GM12878 (cell line): ENCODE results near the gene CFAP57. TPM values are rescaled to one million over a fixed set of nuclear protein-coding genes. Genes with fewer than 3 reads are reported as not detected.

Experiments
- ATAC-seq: fragments of 200-7000 bp; cut with Tn5 transposase; 3 replicates; pipeline ENCODE4 v1.9.1; 2020; ENCODE audit warnings: mild to moderate bottlenecking, moderate library complexity
- BruUV-seq: library from RNA; stranded (reverse); fragments of 400-500 nt; replicated peaks from 2 replicates; lab custom pipeline; 2021; lab: Mats Ljungman, UMichigan
- CTCF ChIA-PET: fragments of 300-600 bp; sonication (Branson Sonifier 250); formaldehyde crosslinking; extraction: SDS; loops from one replicate; lab custom pipeline; 2021; ENCODE audit warnings: inconsistent platforms; lab: Yijun Ruan, JAX
- POLR2A ChIA-PET: fragments of 350-600 bp; formaldehyde crosslinking; extraction: SDS; loops from one replicate; lab custom pipeline; 2021; ENCODE audit warnings: inconsistent platforms; lab: Charles Lee
- RAD21 ChIA-PET: fragments of 300-600 bp; sonication (Branson Sonifier 250); formaldehyde crosslinking; loops from one replicate; lab custom pipeline; 2023; ENCODE audit warnings: antibody characterized with exemption; ENCODE audit not compliant: unreplicated experiment; lab: Charles Lee
- SMC1A ChIA-PET: fragments of 300-600 bp; sonication (Branson Sonifier 250); formaldehyde crosslinking; loops from one replicate; lab custom pipeline; 2023; ENCODE audit not compliant: unreplicated experiment, uncharacterized antibody; lab: Charles Lee
- DNase-seq: peaks from one replicate; pipeline ENCODE4 v3.0.0-alpha.2; 2011; ENCODE audit warnings: low read depth, low spot score
- FAIRE-seq: peaks from 3 replicates; lab custom pipeline; 2011; peaks lifted over from hg19 to GRCh38; lab: Jason Lieb, UNC
- H2AFZ ChIP-seq: 2 replicates; pipeline ENCODE4 v1.6.0; 2011; ENCODE audit warnings: low read depth, low read length, control low read depth; ENCODE audit not compliant: control insufficient read depth
- H3K27ac ChIP-seq: 2 replicates; pipeline ENCODE4 v1.5.1; 2011; ENCODE audit warnings: control low read depth; ENCODE audit not compliant: control insufficient read depth, insufficient read depth
- H3K27me3 ChIP-seq, 2 experiments: replicated peaks in 1 of 2; 2 replicates each; pipeline versions ENCODE4 v1.6.0 to v1.6.1; 2011; ENCODE audit warnings: low read length in 1 of 2; ENCODE audit not compliant: control insufficient read depth in 2 of 2, insufficient read depth in 2 of 2
- H3K36me3 ChIP-seq, 2 experiments: 2 replicates each; pipeline ENCODE4 v1.5.1; 2011; ENCODE audit warnings: low read length in 1 of 2; ENCODE audit not compliant: control insufficient read depth in 2 of 2, insufficient read depth in 2 of 2
- H3K4me1 ChIP-seq: 2 replicates; pipeline ENCODE4 v1.6.1; 2011; ENCODE audit warnings: mild to moderate bottlenecking, low read length, moderate library complexity, mixed read lengths; ENCODE audit not compliant: control insufficient read depth, insufficient read depth
- H3K4me2 ChIP-seq: 2 replicates; pipeline ENCODE4 v1.6.0; 2011; ENCODE audit warnings: control low read depth; ENCODE audit not compliant: control insufficient read depth, insufficient read depth
- H3K4me3 ChIP-seq: fragments of 200-600 bp; sonication (generic); 2 replicates; pipeline ENCODE4 v1.5.1; 2016
- H3K79me2 ChIP-seq: 2 replicates; pipeline ENCODE4 v1.6.0; 2011; ENCODE audit warnings: low read length; ENCODE audit not compliant: control insufficient read depth, insufficient read depth
- H3K9ac ChIP-seq: 2 replicates; pipeline ENCODE4 v1.8.0; 2011; ENCODE audit warnings: low read length, control low read depth, mixed read lengths; ENCODE audit not compliant: control insufficient read depth, insufficient read depth
- H3K9me3 ChIP-seq: replicated peaks from 3 replicates; pipeline ENCODE4 v1.5.1; 2011; ENCODE audit warnings: mild to moderate bottlenecking, low read length; ENCODE audit not compliant: control insufficient read depth, insufficient read depth
- H4K20me1 ChIP-seq: 2 replicates; pipeline ENCODE4 v1.6.0; 2011; ENCODE audit not compliant: control insufficient read depth, insufficient read depth
- CBFB ChIP-seq: IDR thresholded peaks from 2 replicates; pipeline ENCODE4 v1.6.1; 2016; ENCODE audit warnings: antibody characterized with exemption, low read depth
- EED ChIP-seq: sonication (generic); IDR thresholded peaks from 2 replicates; pipeline ENCODE4 v1.6.1; 2016; ENCODE audit warnings: antibody characterized with exemption, low read depth
- GATAD2B ChIP-seq: fragments of 450-650 bp; conservative IDR thresholded peaks from 2 replicates; pipeline ENCODE4 v1.6.1; 2017; ENCODE audit warnings: low read depth, mild to moderate bottlenecking, moderate library complexity
- IKZF2 ChIP-seq, 2 experiments: fragments of 450-650 bp; IDR thresholded peaks; 2 replicates each; pipeline ENCODE4 v1.6.1; 2017; ENCODE audit warnings: mild to moderate bottlenecking in 2 of 2, moderate library complexity in 2 of 2
- NFXL1 ChIP-seq: fragments of 450-650 bp; IDR thresholded peaks from 2 replicates; pipeline ENCODE4 v1.6.1; 2017; ENCODE audit warnings: antibody characterized with exemption, mild to moderate bottlenecking, borderline replicate concordance
- NRF1 ChIP-seq: conservative IDR thresholded peaks from 2 replicates; pipeline ENCODE4 v1.6.1; 2011; ENCODE audit warnings: mild to moderate bottlenecking, low read depth, low read length, improper control_type of control experiment
- RELA ChIP-seq: fragments of 450-650 bp; IDR thresholded peaks from 2 replicates; pipeline ENCODE4 v1.8.0; 2014; ENCODE audit warnings: borderline replicate concordance; ENCODE audit not compliant: partially characterized antibody
- SREBF2 ChIP-seq: IDR thresholded peaks from 2 replicates; pipeline ENCODE4 v1.6.1; 2012; ENCODE audit warnings: mild to moderate bottlenecking, low read length
- TCF12 ChIP-seq: IDR thresholded peaks from 2 replicates; pipeline ENCODE4 v1.6.1; 2011; ENCODE audit warnings: low read depth, mild to moderate bottlenecking, low read length
- YY1 ChIP-seq: IDR thresholded peaks from 2 replicates; pipeline ENCODE4 v1.6.1; 2011; ENCODE audit warnings: low read depth, mild to moderate bottlenecking, low read length
- ZNF384 ChIP-seq: IDR thresholded peaks from 2 replicates; pipeline ENCODE4 v1.6.1; 2012; ENCODE audit warnings: low read depth, mild to moderate bottlenecking, low read length, improper control_type of control experiment, borderline replicate concordance
- WGBS: methylation state at CpG from one replicate; pipeline ENCODE4 v1.1.6; 2016; ENCODE audit warnings: low lambda C conversion rate; ENCODE audit not compliant: insufficient replicate concordance, insufficient coverage; ENCODE audit errors: missing lambda C conversion rate; 5-methylcytosine and 5-hydroxymethylcytosine counted together
- in situ Hi-C: fragments of 300-500 bp; cut with MboI; formaldehyde crosslinking; loops from 9 replicates; pipeline ENCODE4 v1.14.3; 2018; ENCODE audit warnings: mixed read lengths
- intact Hi-C: fragments of 100-400 bp; cut with micrococcal nuclease; formaldehyde crosslinking; loops from one replicate; pipeline ENCODE4 v1.14.2; 2022; ENCODE audit not compliant: unreplicated experiment
- polyA plus RNA-seq, 11 experiments: library from polyadenylated mRNA; depleted of rRNA in 4 of 11; unstranded in 6 of 11; stranded (reverse) in 5 of 11; fragments of >200 nt; fragmentation: Nextera tagmentation in 4 of 11; fragmentation: Illumina TruSeq in 1 of 11; extraction: Ambion mirVana in 4 of 11; extraction: Trizol in 1 of 11; gene quantifications; 1 replicate in 1 of 11; 2 replicates in 10 of 11; pipeline versions ENCODE4 v1.2.1 to v1.2.3, GENCODE V29; 2011 to 2016; ENCODE audit warnings: inconsistent platforms in 2 of 11, missing spikeins in 2 of 11, low read depth in 1 of 11
- total RNA-seq, 4 experiments: library from RNA; depleted of rRNA in 3 of 4; stranded (reverse); fragments of >200 nt in 3 of 4; fragmentation: Illumina TruSeq in 1 of 4; extraction: Trizol in 1 of 4; gene quantifications; 2 replicates each; pipeline versions ENCODE4 v1.2.1 to v1.2.3, GENCODE V29; 2013 to 2021
- TF ChIP-seq, protein P1 (sequence below): fragments of 450-650 bp; IDR thresholded peaks from 2 replicates; pipeline ENCODE4 v1.6.1; 2014; ENCODE audit warnings: mild to moderate bottlenecking
- TF ChIP-seq, protein P2 (sequence below): IDR thresholded peaks from 2 replicates; pipeline ENCODE4 v1.6.1; 2011; ENCODE audit warnings: low read depth, mild to moderate bottlenecking, low read length, moderate library complexity, borderline replicate concordance; ENCODE audit errors: extremely low read depth
- TF ChIP-seq, protein P3 (sequence below): fragments of 450-650 bp; IDR thresholded peaks from 2 replicates; pipeline ENCODE4 v1.6.1; 2016; ENCODE audit warnings: mild to moderate bottlenecking
- TF ChIP-seq, protein P4 (sequence below): fragments of 150-350 bp; IDR thresholded peaks from 2 replicates; pipeline ENCODE4 v1.6.1; 2016; ENCODE audit warnings: low read depth, low read length

Gene CFAP57
- total and polyA plus RNA-seq, 10 of the 15 experiments (the other 5 are each of a cell fraction or from before 2014, with no cell fraction given) = 0.45 to 4.8 (median 1.3) TPM

DNA sequence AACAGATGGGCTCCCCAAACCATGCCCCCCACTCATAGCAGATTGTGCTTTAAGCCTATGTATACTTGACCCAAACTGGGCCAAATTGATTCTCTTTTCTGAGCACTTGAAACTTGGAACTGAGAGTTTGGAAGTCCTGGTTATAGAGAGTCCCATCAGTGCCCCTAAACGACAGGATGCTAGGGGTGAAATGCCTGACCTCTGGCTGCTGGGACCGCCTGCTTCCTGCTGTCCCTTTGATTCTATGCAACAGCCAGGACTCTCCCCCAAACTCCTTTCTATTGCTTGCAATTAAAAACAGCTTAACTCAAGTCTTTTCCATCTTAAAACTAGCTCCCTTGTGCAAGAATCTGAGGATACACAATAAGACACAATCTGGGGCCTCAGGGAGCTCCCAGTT, 108.6 kb downstream of the CFAP57 start (continued):
- TF ChIP-seq, protein P1, sequence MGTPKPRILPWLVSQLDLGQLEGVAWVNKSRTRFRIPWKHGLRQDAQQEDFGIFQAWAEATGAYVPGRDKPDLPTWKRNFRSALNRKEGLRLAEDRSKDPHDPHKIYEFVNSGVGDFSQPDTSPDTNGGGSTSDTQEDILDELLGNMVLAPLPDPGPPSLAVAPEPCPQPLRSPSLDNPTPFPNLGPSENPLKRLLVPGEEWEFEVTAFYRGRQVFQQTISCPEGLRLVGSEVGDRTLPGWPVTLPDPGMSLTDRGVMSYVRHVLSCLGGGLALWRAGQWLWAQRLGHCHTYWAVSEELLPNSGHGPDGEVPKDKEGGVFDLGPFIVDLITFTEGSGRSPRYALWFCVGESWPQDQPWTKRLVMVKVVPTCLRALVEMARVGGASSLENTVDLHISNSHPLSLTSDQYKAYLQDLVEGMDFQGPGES = no peak
- TF ChIP-seq RELA (no peak), EED (no peak), TCF12 (no peak), IKZF2 (IDR thresholded peaks at IDR 0.05) (no peak)
- TF ChIP-seq, protein P2, sequence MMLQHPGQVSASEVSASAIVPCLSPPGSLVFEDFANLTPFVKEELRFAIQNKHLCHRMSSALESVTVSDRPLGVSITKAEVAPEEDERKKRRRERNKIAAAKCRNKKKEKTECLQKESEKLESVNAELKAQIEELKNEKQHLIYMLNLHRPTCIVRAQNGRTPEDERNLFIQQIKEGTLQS = no peak

DNA sequence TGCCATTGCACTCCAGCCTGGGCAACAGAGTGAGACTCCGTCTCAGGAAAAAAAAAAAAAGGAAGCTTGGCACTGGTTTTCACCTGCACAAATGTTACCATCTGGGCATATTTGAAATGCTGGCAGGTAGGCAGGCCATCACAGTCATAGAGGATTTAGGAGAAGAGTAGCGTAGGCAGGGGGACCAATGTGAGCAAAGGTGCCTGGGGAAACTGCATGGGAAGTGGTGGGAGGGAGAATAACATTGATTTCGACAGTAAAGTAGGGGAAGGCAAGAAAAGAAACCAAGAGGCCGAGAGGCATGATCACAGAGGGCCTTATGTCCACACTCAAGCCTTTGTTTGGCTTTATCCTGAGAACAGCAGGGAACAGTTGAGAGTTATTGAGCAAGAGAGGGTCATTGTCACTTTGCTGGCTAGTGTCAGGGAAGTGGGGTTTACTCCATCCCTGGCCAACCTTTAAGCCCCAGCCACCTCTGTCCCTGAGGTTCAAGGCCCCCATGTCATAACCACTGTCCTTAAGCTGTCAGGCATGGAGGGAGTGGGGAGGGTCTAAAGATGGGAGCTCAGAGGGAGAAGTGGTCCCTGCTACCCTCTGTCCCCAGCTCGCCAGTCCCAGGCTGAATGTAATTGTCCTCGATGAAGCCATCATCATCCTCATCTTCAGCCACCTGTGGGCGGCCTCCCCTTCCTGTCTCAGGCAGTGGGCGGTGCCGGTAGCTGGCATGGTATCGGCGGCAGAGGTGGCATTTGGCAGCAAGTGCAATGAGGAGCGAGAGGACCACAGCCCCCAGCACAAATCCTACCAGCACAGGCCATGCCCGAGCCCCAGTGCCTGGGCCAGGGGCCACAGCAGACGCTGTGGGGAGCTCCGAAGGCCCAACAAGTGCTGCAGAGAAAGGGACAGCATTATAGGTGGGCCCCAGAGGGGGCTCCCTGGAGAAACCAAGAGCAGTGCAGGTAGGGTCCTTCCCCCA, 110.4 kb downstream of the CFAP57 start:
- Histone ChIP-seq H3K4me2 (no peak overlapping the region), H3K9ac (no peak overlapping the region), H2AFZ (no peak overlapping the region), H3K4me3 (no peak overlapping the region), H3K27me3 (no peaks in the 10 kb centered on the region; a peak in 1 of 4 replicates), H3K4me1 (no peaks in the 10 kb centered on the region), H3K79me2 (no peaks in the 10 kb centered on the region), H3K36me3 (no peaks in the 10 kb centered on the region), H3K9me3 (no peaks in the 10 kb centered on the region), H4K20me1 (no peaks in the 10 kb centered on the region), H3K27ac (no peak overlapping the region)
- intact Hi-C loops = no loop called here
- no peak for ATAC-seq
- no peak for FAIRE-seq
- ChIA-PET SMC1A (interaction anchor here (1.1 kb wide), 1 partner anchor 44 kb away, joined by 4 read pairs; no protein-coding TSS in a partner anchor), CTCF (interaction anchor here (0.7 to 1.1 kb wide), 3 partner anchors 132 to 514 kb away, joined by 3 read pairs; no protein-coding TSS in a partner anchor), RAD21 (interaction anchor here (1.7 kb wide), 1 partner anchor 12 kb away, joined by 5 read pairs; no protein-coding TSS in a partner anchor), POLR2A (interaction anchor here (1.1 to 1.2 kb wide), 2 partner anchors 9 to 11 kb away, joined by 3 read pairs; no protein-coding TSS in a partner anchor)
- BruUV-seq = no TSS peak
- no peak for DNase-seq
- in situ Hi-C loops = no loop called here
- 25% methylated on average over 14 of the region's 15 CpGs for WGBS
- TF ChIP-seq ZNF384 (no peak), CBFB (no peak), GATAD2B (no peak), SREBF2 (no peak), YY1 (no peak), NRF1 (no peak), NFXL1 (no peak)
- TF ChIP-seq, protein P3, sequence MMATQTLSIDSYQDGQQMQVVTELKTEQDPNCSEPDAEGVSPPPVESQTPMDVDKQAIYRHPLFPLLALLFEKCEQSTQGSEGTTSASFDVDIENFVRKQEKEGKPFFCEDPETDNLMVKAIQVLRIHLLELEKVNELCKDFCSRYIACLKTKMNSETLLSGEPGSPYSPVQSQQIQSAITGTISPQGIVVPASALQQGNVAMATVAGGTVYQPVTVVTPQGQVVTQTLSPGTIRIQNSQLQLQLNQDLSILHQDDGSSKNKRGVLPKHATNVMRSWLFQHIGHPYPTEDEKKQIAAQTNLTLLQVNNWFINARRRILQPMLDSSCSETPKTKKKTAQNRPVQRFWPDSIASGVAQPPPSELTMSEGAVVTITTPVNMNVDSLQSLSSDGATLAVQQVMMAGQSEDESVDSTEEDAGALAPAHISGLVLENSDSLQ = no peak
- TF ChIP-seq, protein P4, sequence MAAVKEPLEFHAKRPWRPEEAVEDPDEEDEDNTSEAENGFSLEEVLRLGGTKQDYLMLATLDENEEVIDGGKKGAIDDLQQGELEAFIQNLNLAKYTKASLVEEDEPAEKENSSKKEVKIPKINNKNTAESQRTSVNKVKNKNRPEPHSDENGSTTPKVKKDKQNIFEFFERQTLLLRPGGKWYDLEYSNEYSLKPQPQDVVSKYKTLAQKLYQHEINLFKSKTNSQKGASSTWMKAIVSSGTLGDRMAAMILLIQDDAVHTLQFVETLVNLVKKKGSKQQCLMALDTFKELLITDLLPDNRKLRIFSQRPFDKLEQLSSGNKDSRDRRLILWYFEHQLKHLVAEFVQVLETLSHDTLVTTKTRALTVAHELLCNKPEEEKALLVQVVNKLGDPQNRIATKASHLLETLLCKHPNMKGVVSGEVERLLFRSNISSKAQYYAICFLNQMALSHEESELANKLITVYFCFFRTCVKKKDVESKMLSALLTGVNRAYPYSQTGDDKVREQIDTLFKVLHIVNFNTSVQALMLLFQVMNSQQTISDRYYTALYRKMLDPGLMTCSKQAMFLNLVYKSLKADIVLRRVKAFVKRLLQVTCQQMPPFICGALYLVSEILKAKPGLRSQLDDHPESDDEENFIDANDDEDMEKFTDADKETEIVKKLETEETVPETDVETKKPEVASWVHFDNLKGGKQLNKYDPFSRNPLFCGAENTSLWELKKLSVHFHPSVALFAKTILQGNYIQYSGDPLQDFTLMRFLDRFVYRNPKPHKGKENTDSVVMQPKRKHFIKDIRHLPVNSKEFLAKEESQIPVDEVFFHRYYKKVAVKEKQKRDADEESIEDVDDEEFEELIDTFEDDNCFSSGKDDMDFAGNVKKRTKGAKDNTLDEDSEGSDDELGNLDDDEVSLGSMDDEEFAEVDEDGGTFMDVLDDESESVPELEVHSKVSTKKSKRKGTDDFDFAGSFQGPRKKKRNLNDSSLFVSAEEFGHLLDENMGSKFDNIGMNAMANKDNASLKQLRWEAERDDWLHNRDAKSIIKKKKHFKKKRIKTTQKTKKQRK = no peak
